ENCODE measurements around the gene TBC1D24. TPM values are rescaled to one million over a fixed set of nuclear protein-coding genes. Genes with fewer than 3 reads are reported as not detected.
"Not testable (repeated sequence)": the region's sequence is repeated elsewhere in the genome, so short reads cannot be mapped to it uniquely, and the experiment has no call there.

The TBC1D24 gene
- total RNA-seq, 1 experiment from 2014 or later = 15.8 TPM

DNA sequence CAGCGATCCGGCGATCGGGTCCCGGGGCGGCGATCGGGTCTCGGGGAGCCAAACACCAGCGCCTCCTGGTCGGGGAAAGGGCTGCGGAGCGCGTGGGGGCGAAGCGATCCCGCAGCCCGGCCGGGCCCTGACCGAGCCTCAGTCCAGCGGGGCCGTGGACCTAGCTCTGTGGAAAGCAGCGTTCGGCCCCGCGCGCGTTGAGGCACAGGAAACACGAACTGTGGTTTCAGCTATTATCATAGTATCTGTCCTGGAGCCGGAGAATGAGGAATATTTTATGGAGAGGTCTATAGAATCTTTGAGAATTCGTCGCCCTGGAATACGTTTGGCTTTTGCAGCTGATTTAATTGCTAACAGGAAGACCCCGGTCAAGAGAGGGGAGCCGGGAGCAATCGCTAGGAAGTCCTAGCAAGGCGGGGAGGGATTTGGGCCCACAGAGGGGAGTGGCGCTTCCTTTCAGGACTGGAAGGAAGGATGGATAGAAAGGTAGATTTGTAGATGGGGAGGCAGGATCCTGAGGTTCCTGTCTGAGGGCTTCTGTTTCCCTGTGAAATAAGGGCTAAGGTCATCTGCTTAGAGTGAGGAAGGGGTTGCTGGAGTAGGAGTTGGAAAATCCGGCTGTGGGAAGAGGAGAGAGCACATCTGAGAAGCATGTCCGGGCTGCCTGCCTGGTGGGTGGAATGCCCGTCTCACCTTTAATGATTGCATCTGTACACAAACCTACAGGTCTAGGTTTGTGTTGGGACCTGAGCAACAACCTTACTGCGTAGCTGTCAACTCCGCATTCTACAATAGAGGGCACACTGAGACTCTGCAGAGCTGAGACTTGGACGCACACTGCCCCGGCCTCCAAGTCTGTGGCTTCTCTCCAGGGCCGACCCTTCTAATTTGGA, 44.9 kb upstream of the TBC1D24 start:
- Histone ChIP-seq H3K4me2 (ENCODE audit: low read depth, low read length, poor library complexity, severe bottlenecking) (peak overlapping the region; percentile 100), H3K27me3 (ENCODE audit: low read length) (no peaks in the 10 kb centered on the region), H3K4me3 (ENCODE audit: low read length) (peak overlapping the region; percentile 90), H3K79me2 (ENCODE audit: low read length) (peaks cover 21% of the 10 kb centered on the region), H3K9me3 (ENCODE audit: low read length) (no peaks in the 10 kb centered on the region), H2AFZ (ENCODE audit: low read length) (peak overlapping the region; percentile 74; the same call in 1 of the 2 replicates), H3K4me1 (ENCODE audit: low read length) (peaks cover 21% of the 10 kb centered on the region), H3K36me3 (ENCODE audit: insufficient read depth, low read length) (peaks cover 10% of the 10 kb centered on the region), H3K27ac (ENCODE audit: low read length) (peak overlapping the region; percentile 58), H3K9ac (ENCODE audit: low read length) (peak overlapping the region; percentile 97), H4K20me1 (ENCODE audit: insufficient read depth, low read depth, low read length) (no peaks in the 10 kb centered on the region), H3K9me2 (replicated peaks; ENCODE audit: insufficient read depth, low read length) (no peaks in the 10 kb centered on the region)
- peak; percentile 70 for DNase-seq

DNA sequence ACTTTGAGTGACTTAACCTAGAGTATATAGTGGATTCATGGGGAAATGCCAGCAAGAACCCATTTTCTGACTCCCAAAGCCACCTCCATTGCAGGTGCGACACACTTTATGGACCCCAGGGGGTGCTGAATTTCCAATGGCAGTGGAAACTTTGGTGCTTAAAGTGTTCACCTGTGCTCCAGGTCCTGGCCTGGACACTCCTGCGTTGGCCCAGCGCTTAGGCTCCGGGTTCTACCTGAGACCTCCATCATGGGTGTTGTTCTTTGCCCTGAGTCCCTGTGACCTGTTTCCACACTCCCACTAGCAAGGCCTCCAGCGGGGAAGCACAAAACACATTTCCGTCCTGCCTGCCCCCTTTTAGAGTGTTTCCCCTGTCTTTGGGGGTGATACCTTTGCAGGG, 42.6 kb upstream of the TBC1D24 start:
- Histone ChIP-seq H2AFZ (ENCODE audit: low read length) (no peak overlapping the region), H4K20me1 (ENCODE audit: insufficient read depth, low read depth, low read length) (no peaks in the 10 kb centered on the region), H3K4me3 (ENCODE audit: low read length) (no peak overlapping the region), H3K9me3 (ENCODE audit: low read length) (no peaks in the 10 kb centered on the region), H3K4me1 (ENCODE audit: low read length) (peaks cover 21% of the 10 kb centered on the region), H3K9ac (ENCODE audit: low read length) (no peak overlapping the region), H3K27ac (ENCODE audit: low read length) (no peak overlapping the region), H3K36me3 (ENCODE audit: insufficient read depth, low read length) (peaks cover 17% of the 10 kb centered on the region), H3K9me2 (replicated peaks; ENCODE audit: insufficient read depth, low read length) (no peaks in the 10 kb centered on the region), H3K79me2 (ENCODE audit: low read length) (peaks cover 21% of the 10 kb centered on the region), H3K4me2 (ENCODE audit: low read depth, low read length, poor library complexity, severe bottlenecking) (no peak overlapping the region), H3K27me3 (ENCODE audit: low read length) (no peaks in the 10 kb centered on the region)
- no peak for DNase-seq

DNA sequence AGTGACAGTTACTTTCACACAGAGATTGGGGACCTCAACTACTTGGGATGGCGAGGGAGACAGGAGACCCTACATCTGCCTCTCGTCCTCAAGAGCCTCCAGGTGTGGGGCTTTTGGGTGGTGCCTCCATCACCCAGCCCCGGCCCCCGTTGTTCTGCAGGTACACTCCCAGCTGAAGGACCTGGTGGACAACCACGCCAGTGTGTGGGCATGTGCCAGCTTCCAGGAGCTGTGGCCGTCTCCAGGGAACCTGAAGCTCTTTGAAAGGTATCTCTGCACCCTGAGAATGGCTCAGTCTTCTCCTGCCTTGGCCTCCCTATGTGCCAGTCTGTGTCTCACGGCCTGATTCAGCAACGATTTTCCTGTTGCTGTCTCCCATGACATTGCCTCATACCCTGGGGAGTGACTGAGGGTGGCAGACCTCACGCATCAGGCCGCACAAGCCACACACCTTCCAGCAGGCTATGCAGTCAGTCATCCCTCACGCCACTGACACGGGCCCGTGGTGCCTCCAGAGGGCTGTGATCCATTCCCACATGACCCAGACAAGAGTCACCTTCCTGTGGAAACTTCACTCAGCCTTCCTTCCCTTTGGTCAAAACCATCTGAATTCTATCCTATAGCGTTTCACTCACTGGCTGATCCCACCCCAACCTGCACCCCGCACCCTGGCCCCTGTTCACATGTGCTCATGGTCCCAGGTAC, 42.0 kb upstream of the TBC1D24 start:
- DNase-seq = no peak
- Histone ChIP-seq H4K20me1 (ENCODE audit: insufficient read depth, low read depth, low read length) (no peaks in the 10 kb centered on the region), H3K4me1 (ENCODE audit: low read length) (peaks cover 21% of the 10 kb centered on the region), H3K27ac (ENCODE audit: low read length) (no peak overlapping the region), H3K27me3 (ENCODE audit: low read length) (no peaks in the 10 kb centered on the region), H3K9me2 (replicated peaks; ENCODE audit: insufficient read depth, low read length) (no peaks in the 10 kb centered on the region), H3K4me3 (ENCODE audit: low read length) (no peak overlapping the region), H3K79me2 (ENCODE audit: low read length) (peaks cover 21% of the 10 kb centered on the region), H3K4me2 (ENCODE audit: low read depth, low read length, poor library complexity, severe bottlenecking) (no peak overlapping the region), H3K9me3 (ENCODE audit: low read length) (no peaks in the 10 kb centered on the region), H3K36me3 (ENCODE audit: insufficient read depth, low read length) (peaks cover 17% of the 10 kb centered on the region), H3K9ac (ENCODE audit: low read length) (no peak overlapping the region), H2AFZ (ENCODE audit: low read length) (no peak overlapping the region)

DNA sequence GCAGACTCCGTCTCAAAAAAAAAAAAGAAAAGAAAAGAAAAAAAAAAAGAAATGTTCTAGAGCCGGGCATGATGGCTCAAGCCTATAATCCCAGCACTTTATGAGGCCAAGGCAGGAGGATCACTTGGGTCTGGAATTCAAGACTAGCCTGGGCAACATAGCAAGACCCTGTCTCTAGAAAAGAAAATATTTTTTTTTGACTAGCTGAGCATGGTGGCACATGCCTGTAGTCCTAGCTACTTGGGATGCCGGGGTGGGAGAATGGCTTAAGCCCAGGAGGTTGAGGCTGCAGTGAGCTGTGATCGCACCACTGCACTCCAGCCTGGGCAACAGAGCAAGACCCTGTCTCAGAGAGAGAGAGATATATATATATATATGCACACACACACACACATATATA, 39.7 kb upstream of the TBC1D24 start:
- not testable (repeated sequence) for DNase-seq; H3K9me2 ChIP-seq (replicated peaks; ENCODE audit: insufficient read depth, low read length); H3K27me3 ChIP-seq (ENCODE audit: low read length); H3K9me3 ChIP-seq (ENCODE audit: low read length); H3K4me1 ChIP-seq (ENCODE audit: low read length); H3K9ac ChIP-seq (ENCODE audit: low read length); H3K27ac ChIP-seq (ENCODE audit: low read length); H3K4me3 ChIP-seq (ENCODE audit: low read length); H4K20me1 ChIP-seq (ENCODE audit: insufficient read depth, low read depth, low read length); H3K4me2 ChIP-seq (ENCODE audit: low read depth, low read length, poor library complexity, severe bottlenecking); H2AFZ ChIP-seq (ENCODE audit: low read length)
- peaks cover 17% of the 10 kb centered on the region for H3K36me3 ChIP-seq (ENCODE audit: insufficient read depth, low read length)
- H3K79me2 ChIP-seq (ENCODE audit: low read length) = peaks cover 12% of the 10 kb centered on the region

DNA sequence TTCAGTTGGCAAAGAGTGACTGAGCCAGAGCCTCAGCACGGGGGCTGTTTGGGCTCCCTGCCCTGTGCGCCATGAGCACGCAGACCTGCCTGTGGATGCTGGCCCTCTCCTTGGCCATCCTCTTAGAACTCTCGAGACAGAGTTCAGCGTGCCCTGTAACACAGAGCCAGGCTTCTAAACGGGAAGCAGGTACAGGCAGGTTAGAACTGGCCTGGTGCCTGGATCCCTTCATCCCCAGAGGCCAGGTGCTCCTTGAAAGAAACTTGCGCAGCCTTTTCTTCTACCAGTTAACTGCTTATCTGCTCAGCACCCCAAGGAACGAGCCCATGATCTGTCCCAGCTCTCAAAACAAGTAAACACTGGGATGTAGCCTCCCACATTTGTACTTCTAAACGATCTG, 38.8 kb upstream of the TBC1D24 start:
- H2AFZ ChIP-seq (ENCODE audit: low read length) = no peak overlapping the region
- H3K36me3 ChIP-seq (ENCODE audit: insufficient read depth, low read length) = peaks cover 17% of the 10 kb centered on the region
- H3K79me2 ChIP-seq (ENCODE audit: low read length) = peaks cover 3% of the 10 kb centered on the region

DNA sequence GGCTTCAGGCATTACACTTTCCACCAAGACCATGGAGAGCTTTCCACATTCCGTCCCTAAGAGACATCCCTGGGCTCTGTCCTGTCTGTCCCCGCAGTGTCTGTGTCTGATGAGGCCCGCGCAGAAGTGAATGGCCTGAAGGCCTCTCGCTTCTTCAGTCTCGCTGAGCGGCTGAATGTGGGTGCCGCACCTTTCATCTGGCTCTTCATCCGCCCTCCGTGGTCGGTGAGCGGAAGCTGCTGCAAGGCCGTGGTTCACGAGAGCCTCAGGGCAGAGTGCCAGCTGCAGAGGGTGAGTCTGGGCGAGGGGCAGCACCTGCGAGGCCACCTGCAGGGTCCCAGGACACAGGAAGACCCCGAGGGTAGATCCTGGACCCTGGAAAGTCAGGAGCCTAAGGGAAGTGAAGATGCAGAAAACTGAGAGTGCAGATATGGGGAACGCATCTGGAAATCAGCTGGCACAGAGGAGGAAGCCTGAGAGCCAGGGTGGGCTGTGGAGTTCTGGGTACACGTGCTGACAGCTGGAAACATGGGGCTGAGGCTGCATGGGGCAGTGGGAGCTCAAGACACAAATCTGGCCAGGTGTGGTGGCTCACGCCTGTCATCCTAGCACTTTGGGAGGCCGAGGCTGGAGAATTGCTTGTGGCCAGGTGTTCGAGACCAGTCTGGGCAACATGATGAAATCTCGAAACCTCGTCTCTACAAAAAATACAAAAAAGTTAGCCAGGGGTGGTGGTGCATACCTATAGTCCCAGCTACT, 37.7 kb upstream of the TBC1D24 start:
- Histone ChIP-seq H2AFZ (ENCODE audit: low read length) (no peak overlapping the region), H3K36me3 (ENCODE audit: insufficient read depth, low read length) (peaks cover 16% of the 10 kb centered on the region), H3K79me2 (ENCODE audit: low read length) (no peaks in the 10 kb centered on the region), H3K27me3 (ENCODE audit: low read length) (no peaks in the 10 kb centered on the region), H3K9me2 (replicated peaks; ENCODE audit: insufficient read depth, low read length) (no peaks in the 10 kb centered on the region), H3K4me1 (ENCODE audit: low read length) (no peaks in the 10 kb centered on the region), H3K4me2 (ENCODE audit: low read depth, low read length, poor library complexity, severe bottlenecking) (no peak overlapping the region), H3K27ac (ENCODE audit: low read length) (no peak overlapping the region), H4K20me1 (ENCODE audit: insufficient read depth, low read depth, low read length) (no peaks in the 10 kb centered on the region), H3K4me3 (ENCODE audit: low read length) (no peak overlapping the region), H3K9ac (ENCODE audit: low read length) (no peak overlapping the region), H3K9me3 (ENCODE audit: low read length) (no peaks in the 10 kb centered on the region)
- peak; percentile 11 for DNase-seq

More for the DNA sequence above, 38.8 kb upstream of the TBC1D24 start:
- peak; percentile 11 for DNase-seq
- Histone ChIP-seq H3K9me2 (replicated peaks; ENCODE audit: insufficient read depth, low read length) (no peaks in the 10 kb centered on the region), H3K4me1 (ENCODE audit: low read length) (0 out of 2 replicates have a peak, but pooled peaks cover under 1% of the 10 kb centered on the region), H3K4me3 (ENCODE audit: low read length) (no peak overlapping the region), H3K27ac (ENCODE audit: low read length) (no peak overlapping the region), H3K27me3 (ENCODE audit: low read length) (no peaks in the 10 kb centered on the region), H3K9me3 (ENCODE audit: low read length) (no peaks in the 10 kb centered on the region), H3K4me2 (ENCODE audit: low read depth, low read length, poor library complexity, severe bottlenecking) (no peak overlapping the region), H4K20me1 (ENCODE audit: insufficient read depth, low read depth, low read length) (no peaks in the 10 kb centered on the region), H3K9ac (ENCODE audit: low read length) (no peak overlapping the region)

DNA sequence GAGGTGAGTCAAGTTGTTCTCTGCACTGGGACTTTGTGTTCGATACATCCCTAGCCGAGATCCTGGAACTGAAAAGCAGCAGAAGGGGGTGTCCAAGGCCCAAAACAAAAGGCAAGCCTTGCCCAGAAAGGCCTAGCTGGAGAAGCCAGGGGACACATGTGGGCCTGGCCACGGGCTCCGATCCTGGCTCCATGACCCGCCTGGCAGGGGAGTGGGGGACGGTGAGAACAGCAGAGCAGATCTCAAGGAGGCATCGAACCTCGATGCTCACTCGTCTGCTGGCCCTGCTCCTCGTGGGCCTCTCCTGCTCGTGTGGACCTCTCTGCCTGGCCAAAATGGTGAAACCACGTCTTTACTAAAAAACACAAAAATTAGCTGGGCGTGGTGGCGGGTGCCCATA, 36.8 kb upstream of the TBC1D24 start:
- H3K4me3 ChIP-seq (ENCODE audit: low read length) = no peak overlapping the region
- H3K27ac ChIP-seq (ENCODE audit: low read length) = no peak overlapping the region
- H3K4me1 ChIP-seq (ENCODE audit: low read length) = no peaks in the 10 kb centered on the region
- H2AFZ ChIP-seq (ENCODE audit: low read length) = no peak overlapping the region
- no peaks in the 10 kb centered on the region for H4K20me1 ChIP-seq (ENCODE audit: insufficient read depth, low read depth, low read length)
- H3K27me3 ChIP-seq (ENCODE audit: low read length) = no peaks in the 10 kb centered on the region
- no peaks in the 10 kb centered on the region for H3K79me2 ChIP-seq (ENCODE audit: low read length)
- no peak overlapping the region for H3K4me2 ChIP-seq (ENCODE audit: low read depth, low read length, poor library complexity, severe bottlenecking)
- H3K36me3 ChIP-seq (ENCODE audit: insufficient read depth, low read length) = peaks cover 11% of the 10 kb centered on the region
- no peaks in the 10 kb centered on the region for H3K9me3 ChIP-seq (ENCODE audit: low read length)
- H3K9me2 ChIP-seq (replicated peaks; ENCODE audit: insufficient read depth, low read length) = no peaks in the 10 kb centered on the region
- no peak overlapping the region for H3K9ac ChIP-seq (ENCODE audit: low read length)
- DNase-seq = peak; percentile 29

DNA sequence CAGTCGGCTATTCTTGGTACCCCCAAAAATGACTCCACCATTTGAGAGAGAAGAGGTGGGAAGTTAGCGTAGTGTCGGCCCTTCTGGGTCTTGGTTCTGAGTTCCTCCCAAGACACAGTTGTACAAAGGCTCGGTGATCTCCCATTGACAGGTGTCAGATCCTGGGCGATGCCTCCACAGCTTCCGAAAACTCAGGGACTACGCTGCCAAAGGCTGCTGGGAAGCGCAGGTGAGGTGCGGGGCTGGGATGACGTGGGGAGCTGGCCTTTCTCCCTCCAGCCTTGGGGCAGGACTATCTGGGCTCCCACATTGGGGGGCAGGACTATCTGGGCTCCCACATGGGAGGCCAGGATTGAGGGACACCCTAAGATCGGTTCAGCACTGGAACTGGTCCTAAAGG, 35.3 kb upstream of the TBC1D24 start:
- no peaks in the 10 kb centered on the region for H4K20me1 ChIP-seq (ENCODE audit: insufficient read depth, low read depth, low read length)
- H3K27me3 ChIP-seq (ENCODE audit: low read length) = no peaks in the 10 kb centered on the region
- no peak overlapping the region for H3K27ac ChIP-seq (ENCODE audit: low read length)
- H3K79me2 ChIP-seq (ENCODE audit: low read length) = no peaks in the 10 kb centered on the region
- H3K9me2 ChIP-seq (replicated peaks; ENCODE audit: insufficient read depth, low read length) = no peaks in the 10 kb centered on the region
- H3K9ac ChIP-seq (ENCODE audit: low read length) = no peak overlapping the region
- no peaks in the 10 kb centered on the region for H3K9me3 ChIP-seq (ENCODE audit: low read length)
- no peak overlapping the region for H3K4me2 ChIP-seq (ENCODE audit: low read depth, low read length, poor library complexity, severe bottlenecking)
- DNase-seq = no peak
- H3K4me3 ChIP-seq (ENCODE audit: low read length) = no peak overlapping the region
- no peaks in the 10 kb centered on the region for H3K4me1 ChIP-seq (ENCODE audit: low read length)
- no peak overlapping the region for H2AFZ ChIP-seq (ENCODE audit: low read length)
- peaks cover 15% of the 10 kb centered on the region; the same call in 1 of the 2 replicates for H3K36me3 ChIP-seq (ENCODE audit: insufficient read depth, low read length)
